ENCODE results near the gene P2RY14. TPM values are rescaled to one million over a fixed set of nuclear protein-coding genes. Genes with fewer than 3 reads are reported as not detected.

The P2RY14 gene
- total and polyA plus RNA-seq, 12 donors: 0.72 to 5.3 (median 2.7) TPM

DNA sequence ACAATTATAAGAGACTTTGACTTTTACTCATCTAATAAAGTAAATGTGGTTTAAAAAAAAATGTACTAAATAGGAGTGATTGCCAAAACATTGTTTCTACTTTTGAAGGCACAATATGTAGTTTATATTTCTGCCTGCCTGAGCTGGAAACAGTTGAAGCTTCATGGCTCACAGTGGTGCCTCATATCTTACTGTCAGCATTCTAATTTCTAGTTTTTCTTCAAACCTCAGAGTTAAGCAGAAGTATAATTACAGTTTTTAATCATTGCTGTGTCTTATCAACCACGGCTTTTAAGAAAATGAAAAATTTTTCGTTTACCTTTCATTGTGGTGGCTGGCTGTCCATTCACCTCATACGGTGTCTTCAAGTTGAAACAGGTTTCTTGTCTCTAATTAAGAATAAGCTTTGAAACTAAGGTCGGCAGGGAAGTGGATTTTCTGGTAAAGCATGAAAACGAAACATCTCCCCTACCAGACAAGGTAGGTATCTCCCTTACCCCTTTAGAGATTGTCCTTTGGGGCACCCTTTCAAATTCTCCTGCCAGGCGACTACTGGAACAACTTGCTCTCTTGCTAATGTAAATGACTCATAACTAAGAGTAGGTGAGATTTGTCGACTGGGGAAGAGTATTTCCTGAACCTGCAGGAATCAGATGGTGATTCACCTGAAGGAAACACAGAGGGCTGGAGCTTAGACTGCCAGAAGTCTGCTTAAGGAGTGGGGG lies 38.1 kb upstream of the P2RY14 start, which contains the start of gene GPR87:
GPR87 (minus strand) TSS at position 554 of the 725 bp plus-strand sequence. CDS start 16,720 bp downstream, outside the sequence.
- H3K9me3 ChIP-seq: no peaks in the 10 kb centered on the region
- 75 to 79% methylated on average over 7 of the region's 7 CpGs for WGBS, 2 donors
- no peaks in the 10 kb centered on the region for H3K36me3 ChIP-seq
- H3K4me1 ChIP-seq: peaks cover 0 to 25% (median 0%) of the 10 kb centered on the region in 9 donors
- no peaks in the 10 kb centered on the region for H3K27me3 ChIP-seq
- intact Hi-C loops (cut with DNase I): no loop called here
- TF ChIP-seq CTCF (IDR thresholded peaks at IDR 0.05): no peak
- DNase-seq (no peak), ATAC-seq (no peak)
- no peak within 1 kb of the TSS for H3K27ac ChIP-seq
- no peak within 1 kb of the TSS for H3K4me3 ChIP-seq

- Histone ChIP-seq H3K4me3 (no peak overlapping the region), H3K4me1 (peaks cover 0 to 19% (median 0%) of the 10 kb centered on the region in 9 donors), H3K27me3 (no peaks in the 10 kb centered on the region), H3K27ac (no peak overlapping the region), H3K9me3 (no peaks in the 10 kb centered on the region), H3K36me3 (no peaks in the 10 kb centered on the region)
- intact Hi-C loops (cut with DNase I): no loop called here
- no peak for ATAC-seq
- TF ChIP-seq CTCF (IDR thresholded peaks at IDR 0.05): no peak
- 89 to 93% methylated on average over 2 of the region's 2 CpGs for WGBS, 2 donors
- DNase-seq: no peak
Observed at GRCh38 chr3:151315846-151316245, 37.5 kb upstream of the P2RY14 start.

DNA sequence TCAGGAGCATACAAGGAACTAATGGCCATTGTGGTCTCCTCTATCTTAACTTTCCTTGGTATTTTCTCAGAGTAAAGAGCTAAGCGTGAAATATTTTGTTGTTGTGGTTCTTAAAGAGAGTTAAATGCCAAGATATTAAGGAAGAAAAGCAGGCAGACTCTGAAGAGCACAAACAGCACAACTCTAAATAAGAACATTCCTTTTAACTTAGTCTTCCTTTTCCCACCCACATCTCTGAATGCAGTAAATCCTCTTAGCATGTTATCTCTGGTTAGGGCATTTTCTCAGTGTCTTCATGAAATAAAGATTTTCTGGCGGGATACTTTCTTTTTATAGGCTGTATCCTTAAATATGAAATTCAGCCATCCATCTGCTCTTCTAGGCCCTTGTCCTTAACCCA lies 36.8 kb upstream of the P2RY14 start:
- Histone ChIP-seq H3K27ac (no peak overlapping the region), H3K4me1 (peaks cover 0 to 12% (median 0%) of the 10 kb centered on the region in 9 donors), H3K36me3 (no peaks in the 10 kb centered on the region), H3K4me3 (no peak overlapping the region), H3K27me3 (no peaks in the 10 kb centered on the region), H3K9me3 (no peaks in the 10 kb centered on the region)
- no peak for TF ChIP-seq CTCF (IDR thresholded peaks at IDR 0.05)
- 83 to 89% methylated on average over 2 of the region's 2 CpGs for WGBS, 2 donors
- intact Hi-C loops (cut with DNase I): no loop called here
- ATAC-seq: no peak
- no peak for DNase-seq

DNA sequence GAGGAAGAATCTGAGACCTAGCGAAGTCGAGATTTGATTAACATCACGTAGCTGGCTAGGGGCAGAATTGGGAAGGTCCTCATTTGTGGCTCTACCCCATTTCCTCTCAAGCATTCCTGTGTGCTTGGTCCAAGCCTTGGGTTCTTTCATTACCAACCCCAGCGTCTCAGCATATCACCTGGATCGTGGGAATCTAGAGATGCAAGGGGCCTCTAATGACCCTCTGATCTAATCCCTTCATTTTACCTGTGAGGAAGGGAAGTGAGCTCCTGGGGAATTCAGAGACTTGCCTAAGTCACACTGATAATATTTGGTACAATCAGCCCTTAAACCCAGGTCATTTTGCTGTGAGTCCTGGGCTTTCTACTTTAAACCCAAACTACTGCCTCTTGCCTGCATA lies 36.3 kb upstream of the P2RY14 start:
- Histone ChIP-seq H3K4me3 (no peak overlapping the region), H3K36me3 (no peaks in the 10 kb centered on the region), H3K9me3 (no peaks in the 10 kb centered on the region), H3K27ac (no peak overlapping the region), H3K4me1 (peaks cover 0 to 8% (median 0%) of the 10 kb centered on the region in 9 donors), H3K27me3 (no peaks in the 10 kb centered on the region)
- DNase-seq (no peak), ATAC-seq (no peak)
- intact Hi-C loops (cut with DNase I): no loop called here
- TF ChIP-seq CTCF (IDR thresholded peaks at IDR 0.05): no peak
- 93% methylated on average over 5 of the region's 5 CpGs for WGBS, 2 donors
